Stimulated activated CD8-positive, alpha-beta memory T cell treated with anti-CD3 and anti-CD28 coated beads, Interleukin-2, amount 100 ng/mL, for 1 hour (primary cell): Measurements from ENCODE around the gene KCNMA1.

Experiments used
- DNase-seq, 2 donors: peaks; one replicate each; pipeline ENCODE4 v3.0.0-alpha.2; 2020; ENCODE audit warnings: low read depth in 2 of 2

Gene KCNMA1

GRCh38 chr10:77116904-77117303 is 520.7 kb downstream of the KCNMA1 start:
- no peak for DNase-seq

GRCh38 chr10:77114181-77114821 is 523.3 kb downstream of the KCNMA1 start:
- no peak for DNase-seq

- DNase-seq = no peak
Observed at GRCh38 chr10:77111611-77112550, 525.7 kb downstream of the KCNMA1 start.

- no peak for DNase-seq
Observed at GRCh38 chr10:77110757-77111156, 526.9 kb downstream of the KCNMA1 start.

GRCh38 chr10:77109351-77109994 is 528.1 kb downstream of the KCNMA1 start:
- DNase-seq = no peak

GRCh38 chr10:77106676-77107075 is 530.9 kb downstream of the KCNMA1 start:
- no peak for DNase-seq

- DNase-seq = no peak
Observed at GRCh38 chr10:77105761-77106221, 531.8 kb downstream of the KCNMA1 start.

- no peak for DNase-seq
Observed at GRCh38 chr10:77104459-77104980, 533.1 kb downstream of the KCNMA1 start.

- DNase-seq = no peak
Observed at GRCh38 chr10:77103213-77103612, 534.4 kb downstream of the KCNMA1 start.

GRCh38 chr10:77101341-77101740 is 536.3 kb downstream of the KCNMA1 start:
- DNase-seq = no peak

GRCh38 chr10:77099136-77099535 is 538.5 kb downstream of the KCNMA1 start:
- no peak for DNase-seq

- DNase-seq = no peak
Observed at GRCh38 chr10:77097625-77098024, 540.0 kb downstream of the KCNMA1 start.

GRCh38 chr10:77093126-77093525 is 544.5 kb downstream of the KCNMA1 start:
- DNase-seq = no peak

- DNase-seq = no peak
Observed at GRCh38 chr10:77091597-77092165, 545.9 kb downstream of the KCNMA1 start.

- no peak for DNase-seq
Observed at GRCh38 chr10:77090381-77091356, 546.9 kb downstream of the KCNMA1 start.

- DNase-seq = no peak
Observed at GRCh38 chr10:77087366-77087765, 550.2 kb downstream of the KCNMA1 start.

- DNase-seq = no peak
Observed at GRCh38 chr10:77086081-77086480, 551.5 kb downstream of the KCNMA1 start.

- no peak for DNase-seq
Observed at GRCh38 chr10:77085344-77085743, 552.3 kb downstream of the KCNMA1 start.

GRCh38 chr10:77084431-77085144 is 553.0 kb downstream of the KCNMA1 start:
- DNase-seq = no peak
